GM19455 (cell line): Measurements from ENCODE around the gene GABRG3.

Experiments used
- ATAC-seq: cut with Tn5 transposase; IDR thresholded peaks from one replicate; pipeline ENCODE4 v1.9.1; 2021; ENCODE audit not compliant: unreplicated experiment

The GABRG3 gene

GRCh38 chr15:27487846-27488245 is 516.9 kb downstream of the GABRG3 start:
- ATAC-seq, result no peak

DNA sequence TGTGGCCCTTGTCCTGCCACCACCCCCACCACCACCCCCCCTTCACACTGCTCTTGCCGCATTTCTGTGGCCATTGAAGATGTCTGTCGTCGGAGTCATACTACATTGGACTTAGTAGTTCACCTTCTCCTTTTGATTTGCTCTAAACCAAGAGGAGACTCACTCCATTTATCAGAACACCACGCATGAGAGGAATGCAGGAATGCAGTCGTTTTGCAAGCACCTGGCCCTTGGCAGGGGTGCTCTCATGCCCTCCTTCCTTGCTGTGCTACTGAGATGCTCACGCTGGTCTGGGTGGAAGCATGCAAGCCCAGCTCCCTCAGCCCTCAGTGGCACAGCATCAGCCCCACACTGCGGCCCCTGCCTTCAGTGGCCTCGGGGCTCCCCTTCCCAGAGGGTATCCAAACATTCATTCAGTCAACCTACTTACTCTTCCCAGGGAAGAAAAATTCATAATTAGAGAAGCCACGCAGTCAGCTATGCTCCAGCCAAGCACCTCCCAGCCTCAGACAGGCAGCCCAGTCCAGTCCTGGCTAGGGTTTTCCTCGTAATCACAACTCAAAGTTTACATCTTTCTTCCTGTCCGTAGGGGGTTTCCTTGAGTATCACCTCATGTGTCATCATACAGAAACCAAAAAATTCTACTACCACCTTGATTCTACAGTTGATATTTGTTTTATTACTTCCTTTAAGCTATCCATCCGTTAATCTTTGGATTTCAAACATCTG is 520.0 kb downstream of the GABRG3 start:
- no peak for ATAC-seq

- no peak for ATAC-seq
Measured at GRCh38 chr15:27491666-27492621, 521.0 kb downstream of the GABRG3 start.

DNA sequence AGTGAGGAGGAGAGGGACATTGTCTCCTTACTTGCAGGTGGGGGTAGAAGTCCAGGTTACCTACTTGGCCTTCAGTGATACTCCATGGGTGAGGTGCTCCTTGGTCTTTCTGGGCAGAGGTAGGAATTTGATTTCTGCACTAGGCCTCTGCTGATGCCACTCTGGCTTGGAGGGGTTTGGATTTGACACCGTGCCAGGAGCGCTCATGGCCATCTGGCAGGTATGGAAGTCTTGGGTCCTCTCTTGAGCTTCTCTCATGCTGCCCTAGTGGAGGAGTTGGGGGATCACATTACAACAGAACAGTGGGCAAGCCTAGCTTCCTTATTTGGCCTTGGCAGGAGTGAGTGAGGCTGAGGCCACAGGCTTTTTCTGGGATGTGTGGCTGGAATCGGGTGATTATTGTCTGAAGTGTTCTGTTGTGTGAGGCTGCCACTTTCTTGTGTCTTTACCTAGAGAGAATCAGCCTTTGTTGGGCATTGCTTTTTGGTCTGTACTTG is 525.0 kb downstream of the GABRG3 start:
- no peak for ATAC-seq

DNA sequence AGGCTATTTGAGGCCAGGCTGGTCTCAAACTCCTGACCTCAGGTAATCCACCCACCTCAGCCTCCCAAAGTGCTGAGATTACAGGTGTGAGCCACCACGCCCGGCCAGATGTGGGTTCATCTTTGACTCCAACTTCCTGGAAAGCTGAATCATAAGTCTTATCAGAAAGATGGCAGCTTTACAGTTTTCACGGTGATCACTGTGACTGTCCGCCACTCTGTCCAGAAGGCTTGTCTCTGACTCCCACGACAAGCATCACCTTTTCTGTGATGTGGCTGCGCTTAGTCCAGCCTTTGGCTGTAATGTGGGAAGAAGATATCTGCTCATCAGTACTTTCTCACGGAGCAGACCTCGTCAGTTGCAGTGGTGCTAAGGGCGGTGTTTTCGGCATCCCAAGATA is 527.7 kb downstream of the GABRG3 start:
- ATAC-seq, result no peak

GRCh38 chr15:27499191-27499590 is 528.2 kb downstream of the GABRG3 start:
- no peak for ATAC-seq

DNA sequence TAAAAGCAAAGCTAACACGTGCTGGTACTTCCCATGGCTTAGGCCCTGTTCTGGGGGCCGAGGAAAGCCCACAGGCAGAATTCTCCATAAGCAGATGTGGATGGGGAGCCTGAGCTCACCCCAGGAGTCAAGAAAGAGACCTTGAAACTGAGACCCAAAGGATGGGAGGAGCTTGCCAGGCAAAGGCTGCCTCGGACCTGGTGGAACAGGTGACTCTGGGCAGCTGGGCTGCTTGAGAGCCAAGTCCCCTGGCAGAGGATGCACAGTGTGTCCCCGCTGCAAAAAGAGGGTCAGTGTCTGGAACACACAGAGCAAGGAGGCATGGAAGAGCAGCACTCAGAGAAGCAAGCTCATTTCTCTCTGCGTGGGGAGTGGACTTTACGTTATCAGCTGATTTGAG is 528.7 kb downstream of the GABRG3 start:
- ATAC-seq, result no peak

DNA sequence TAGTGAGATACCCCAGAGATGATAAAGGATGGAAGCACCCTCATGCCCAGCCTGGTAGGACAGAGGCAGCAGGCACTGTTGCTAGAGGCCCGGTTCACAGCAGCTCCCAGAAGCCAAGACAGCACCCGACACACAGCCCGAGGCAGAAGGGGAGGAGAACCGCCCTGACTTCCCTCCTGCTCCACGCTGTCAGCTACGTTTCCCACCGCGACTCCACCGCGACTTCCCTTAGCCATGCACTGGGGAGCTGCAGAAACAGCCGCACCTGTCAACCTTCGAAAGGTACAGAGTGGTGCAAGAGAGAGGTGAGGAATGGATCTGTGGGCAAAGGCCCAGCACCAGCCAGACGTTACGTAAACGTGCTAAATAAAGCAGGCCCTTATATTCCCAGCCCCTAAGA is 529.2 kb downstream of the GABRG3 start:
- no peak for ATAC-seq

DNA sequence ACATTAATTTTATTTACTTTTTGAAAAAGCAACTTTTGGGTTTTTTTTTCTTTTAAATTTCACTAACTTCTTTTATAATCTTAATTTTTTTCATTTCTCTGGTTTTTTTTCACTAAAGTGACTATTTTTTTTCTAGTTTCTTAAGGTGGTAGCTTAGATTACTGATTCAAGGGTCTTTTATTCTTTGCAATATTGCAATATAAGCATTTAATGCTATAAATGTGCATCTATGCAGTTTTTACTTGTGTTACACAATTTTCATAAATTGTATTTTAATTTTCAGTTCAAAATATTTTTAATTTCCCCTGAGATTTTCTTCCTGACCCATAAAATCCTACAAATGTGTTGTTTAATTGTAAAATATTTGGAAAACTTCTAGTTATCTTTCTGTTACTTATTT is 535.8 kb downstream of the GABRG3 start:
- no peak for ATAC-seq

DNA sequence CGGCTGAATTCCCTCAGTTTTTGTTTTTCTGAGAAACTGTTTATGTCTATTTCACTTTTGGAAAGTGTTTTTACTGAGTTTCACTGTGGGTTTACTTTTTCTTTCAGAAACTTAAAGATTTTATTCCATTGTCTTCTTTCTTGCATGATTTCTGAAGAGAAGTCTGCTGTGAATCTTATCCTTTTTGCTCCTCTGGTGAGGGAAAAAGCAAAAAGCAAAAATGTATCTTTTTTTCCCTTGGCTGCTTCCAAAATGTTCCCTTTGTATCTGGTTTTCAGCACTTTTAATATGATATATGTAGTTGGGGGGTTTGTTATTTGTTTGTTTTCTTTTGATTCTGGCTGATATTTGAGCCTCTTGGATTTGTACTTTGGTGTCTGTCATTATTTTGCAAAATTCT is 538.0 kb downstream of the GABRG3 start:
- no peak for ATAC-seq

DNA sequence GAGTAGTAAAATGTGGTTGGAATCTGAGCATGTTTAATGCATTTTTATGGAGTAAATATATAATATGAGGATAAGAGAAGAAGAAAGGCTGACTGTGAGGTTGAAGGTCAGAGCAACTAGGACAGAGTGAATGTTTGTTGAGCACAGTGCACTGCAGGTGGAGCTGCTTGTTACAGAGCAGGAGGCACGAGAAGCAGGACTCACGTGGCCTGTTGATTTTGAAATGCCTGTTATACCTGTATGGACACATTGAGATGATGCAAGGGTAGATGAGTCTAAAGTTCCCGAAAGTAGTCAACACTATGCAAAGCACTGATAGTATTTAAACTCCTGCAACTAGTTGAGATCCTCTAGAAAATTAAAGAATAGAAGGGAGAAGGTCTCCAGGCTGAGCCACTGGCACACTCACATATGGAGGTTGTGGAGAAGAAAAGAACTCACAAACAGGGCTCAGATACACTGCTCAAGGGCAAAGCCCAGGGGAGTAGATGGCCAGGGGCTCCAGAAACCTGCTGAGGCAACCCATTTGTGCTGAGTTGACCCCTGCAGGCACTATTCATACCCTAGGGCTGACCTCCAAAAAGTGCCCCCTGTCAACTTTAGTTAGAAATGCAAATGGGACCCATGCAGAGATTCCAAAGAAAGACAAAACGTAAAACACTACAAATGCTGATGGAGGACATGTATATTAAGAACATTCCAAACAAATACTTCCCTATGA is 541.5 kb downstream of the GABRG3 start:
- no peak for ATAC-seq

GRCh38 chr15:27514526-27514925 is 543.5 kb downstream of the GABRG3 start:
- no peak for ATAC-seq

GRCh38 chr15:27527490-27528067 is 556.6 kb downstream of the GABRG3 start:
- no peak for ATAC-seq

DNA sequence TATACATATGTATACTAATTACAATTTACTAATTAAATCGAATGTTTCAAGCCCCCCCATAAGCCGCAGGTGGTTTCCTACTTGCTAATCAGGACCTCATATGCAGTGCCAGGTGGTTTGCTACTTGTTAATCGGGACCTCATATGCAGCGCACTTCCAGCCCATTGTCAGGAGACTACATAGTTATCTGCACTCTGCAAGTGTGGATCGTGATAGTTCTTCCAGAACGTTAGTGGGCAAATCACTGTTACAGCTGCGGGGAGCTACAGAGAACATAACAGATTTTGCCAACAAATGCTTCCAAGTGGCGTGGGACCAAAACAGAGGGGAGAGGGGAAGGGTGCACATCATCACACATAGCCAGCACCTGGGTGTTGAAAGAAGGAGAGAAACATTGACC is 558.4 kb downstream of the GABRG3 start:
- no peak for ATAC-seq

DNA sequence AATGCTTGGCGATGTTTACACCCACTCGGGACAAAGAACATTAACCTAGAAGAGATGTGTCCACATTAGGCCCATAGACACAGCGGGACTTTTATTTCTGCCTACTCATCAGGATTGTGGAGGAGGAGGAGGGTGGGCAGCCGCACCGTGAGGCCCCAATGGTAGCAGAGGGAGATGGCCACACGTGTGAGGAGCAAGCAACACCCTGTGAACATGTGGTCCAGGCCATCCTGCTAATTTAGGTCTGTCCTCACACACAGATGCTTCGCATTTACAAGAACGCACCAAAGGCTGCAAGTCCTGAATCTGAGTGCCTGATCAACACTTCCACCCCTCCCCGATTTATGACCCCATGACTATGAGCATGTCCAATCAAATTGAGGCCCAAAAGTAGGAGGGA is 560.0 kb downstream of the GABRG3 start:
- no peak for ATAC-seq

DNA sequence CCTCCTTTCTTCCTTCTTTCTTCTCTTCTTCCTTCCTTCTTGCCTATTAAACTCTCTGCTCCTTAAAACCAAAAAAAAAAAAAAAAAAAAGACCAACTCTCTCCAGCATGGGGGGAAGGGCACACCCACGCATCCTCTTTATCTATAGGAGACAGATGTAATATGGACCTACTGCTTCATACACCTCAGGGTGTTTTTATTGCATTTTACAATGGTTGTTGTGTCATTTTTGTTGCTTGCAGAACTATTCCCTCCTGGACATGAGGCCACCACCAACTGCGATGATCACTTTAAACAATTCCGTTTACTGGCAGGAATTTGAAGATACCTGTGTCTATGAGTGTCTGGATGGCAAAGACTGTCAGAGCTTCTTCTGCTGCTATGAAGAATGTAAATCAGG is 561.4 kb downstream of the GABRG3 start:
- ATAC-seq, result no peak

GRCh38 chr15:27535445-27536129 is 564.6 kb downstream of the GABRG3 start:
- ATAC-seq, result no peak

DNA sequence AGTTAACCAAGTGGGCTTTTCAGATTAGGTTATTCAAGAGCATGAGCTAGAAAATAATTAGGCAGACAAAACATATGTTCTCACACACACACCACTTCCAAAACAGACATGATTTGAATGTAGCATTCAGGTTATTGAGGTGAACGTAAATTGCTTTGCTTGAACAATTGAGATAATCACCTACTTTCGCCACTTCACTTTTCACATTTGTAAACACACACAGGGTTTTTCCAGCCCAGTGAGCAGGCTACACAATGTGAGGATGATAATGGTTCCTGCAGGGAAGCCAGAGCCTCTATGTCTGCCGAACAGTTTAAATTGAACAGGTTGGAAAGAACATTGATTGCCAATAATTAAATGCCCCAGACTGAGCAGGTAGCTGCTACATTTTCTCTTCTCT is 567.3 kb downstream of the GABRG3 start:
- ATAC-seq, result no peak

DNA sequence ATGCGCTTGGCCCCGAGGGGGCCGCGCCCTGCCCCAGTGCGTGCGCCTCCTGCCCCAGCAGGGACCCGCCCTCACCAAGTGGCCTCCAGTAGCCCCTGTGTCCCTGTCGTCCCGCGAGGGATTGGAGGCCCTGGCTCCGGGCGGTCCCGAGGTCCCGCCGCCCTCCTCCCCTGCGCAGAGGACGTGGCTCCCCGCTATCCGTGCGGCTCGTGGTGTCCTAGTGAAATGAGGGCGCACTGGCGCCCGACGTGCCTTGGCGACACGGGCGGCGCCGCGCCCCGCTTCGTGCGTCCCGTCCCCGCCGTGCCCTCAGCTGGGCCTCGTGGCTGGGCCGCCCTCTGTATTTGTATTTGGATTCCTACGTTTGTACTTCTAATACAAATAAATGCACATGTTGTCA is 570.6 kb downstream of the GABRG3 start:
- ATAC-seq, result no peak

DNA sequence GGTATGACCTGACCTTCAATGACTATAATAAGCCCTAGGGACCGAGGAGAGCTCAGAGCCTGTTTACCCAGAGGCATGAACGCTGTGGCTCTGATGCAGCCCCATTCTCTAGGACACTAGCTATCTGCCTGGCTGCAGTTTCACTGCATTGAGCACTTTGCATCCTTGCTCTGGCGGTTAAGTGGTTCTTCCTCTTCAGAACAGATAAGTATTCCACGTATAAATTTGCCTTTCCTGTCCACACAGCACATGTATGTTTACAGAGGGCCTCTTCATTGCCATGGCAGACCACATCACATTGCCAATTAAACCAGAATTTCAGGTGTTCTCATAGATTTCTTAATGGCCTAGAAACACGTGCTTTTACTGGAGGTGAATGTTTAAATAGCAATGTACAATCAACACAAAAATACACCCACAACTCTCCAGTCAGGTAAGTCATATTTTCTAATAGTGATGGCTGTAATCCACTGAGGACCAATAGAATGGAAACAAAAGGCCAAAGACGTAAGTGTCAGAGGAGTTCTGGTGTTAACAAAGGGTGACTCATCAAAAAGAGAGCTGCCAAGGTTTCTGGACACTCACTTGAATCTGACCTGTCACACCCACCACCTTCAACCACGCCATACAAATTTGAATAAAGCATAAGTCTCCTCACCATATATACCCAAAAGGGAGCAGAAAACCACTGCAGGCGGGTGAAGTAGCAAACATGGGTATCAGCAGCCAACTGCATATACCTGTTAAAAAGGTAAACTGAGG is 574.7 kb downstream of the GABRG3 start:
- no peak for ATAC-seq
